Uterus (tissue), 2 donors: ENCODE results near the gene PPM1F.

Experiments used
- POLR2A ChIP-seq, 2 donors: fragments of 450-650 bp; IDR thresholded peaks; one replicate each; pipeline ENCODE4 v1.6.1; 2016; ENCODE audit warnings: antibody characterized with exemption in 2 of 2, mild to moderate bottlenecking in 1 of 2, moderate library complexity in 1 of 2
- TF ChIP-seq, protein P1 (sequence below), 4 experiments: fragments of 200-600 bp in 2 of 4; fragments of 450-650 bp in 2 of 4; sonication (generic) in 2 of 4; IDR thresholded peaks; one replicate each; pipeline ENCODE4 v1.5.1; 2016 to 2019; ENCODE audit warnings: antibody characterized with exemption in 4 of 4, mild to moderate bottlenecking in 2 of 4, moderate library complexity in 1 of 4

DNA sequence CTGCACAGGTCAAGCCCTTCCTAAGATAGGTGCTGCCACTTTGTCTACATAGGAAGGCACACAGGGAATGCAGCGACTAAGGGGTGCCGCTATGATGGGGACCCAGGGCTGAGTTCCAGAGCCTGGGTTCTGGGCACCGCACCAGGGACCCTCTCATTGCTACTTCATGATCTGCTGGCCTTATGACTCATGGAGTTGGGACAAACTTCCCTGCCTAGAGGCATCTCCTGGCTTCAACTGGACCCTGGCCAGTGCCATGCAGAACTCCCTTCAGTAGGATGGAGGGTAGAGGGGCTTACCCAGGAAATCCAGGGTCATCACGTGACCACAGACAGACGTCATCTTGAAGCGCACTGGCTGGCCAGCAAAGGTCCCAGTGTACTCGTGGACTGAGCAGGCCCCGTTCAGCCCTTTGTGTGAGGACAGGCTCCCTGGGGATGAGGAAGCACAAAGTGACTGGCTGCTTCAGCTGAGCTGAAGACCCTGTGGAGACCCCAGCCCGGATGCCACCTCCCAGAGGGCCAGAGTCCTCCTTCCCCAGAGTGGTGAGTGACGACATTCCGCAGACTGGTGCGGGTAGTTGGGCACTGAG is 21.5 kb upstream of the PPM1F start:
- TF ChIP-seq, protein P1, sequence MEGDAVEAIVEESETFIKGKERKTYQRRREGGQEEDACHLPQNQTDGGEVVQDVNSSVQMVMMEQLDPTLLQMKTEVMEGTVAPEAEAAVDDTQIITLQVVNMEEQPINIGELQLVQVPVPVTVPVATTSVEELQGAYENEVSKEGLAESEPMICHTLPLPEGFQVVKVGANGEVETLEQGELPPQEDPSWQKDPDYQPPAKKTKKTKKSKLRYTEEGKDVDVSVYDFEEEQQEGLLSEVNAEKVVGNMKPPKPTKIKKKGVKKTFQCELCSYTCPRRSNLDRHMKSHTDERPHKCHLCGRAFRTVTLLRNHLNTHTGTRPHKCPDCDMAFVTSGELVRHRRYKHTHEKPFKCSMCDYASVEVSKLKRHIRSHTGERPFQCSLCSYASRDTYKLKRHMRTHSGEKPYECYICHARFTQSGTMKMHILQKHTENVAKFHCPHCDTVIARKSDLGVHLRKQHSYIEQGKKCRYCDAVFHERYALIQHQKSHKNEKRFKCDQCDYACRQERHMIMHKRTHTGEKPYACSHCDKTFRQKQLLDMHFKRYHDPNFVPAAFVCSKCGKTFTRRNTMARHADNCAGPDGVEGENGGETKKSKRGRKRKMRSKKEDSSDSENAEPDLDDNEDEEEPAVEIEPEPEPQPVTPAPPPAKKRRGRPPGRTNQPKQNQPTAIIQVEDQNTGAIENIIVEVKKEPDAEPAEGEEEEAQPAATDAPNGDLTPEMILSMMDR (IDR thresholded peaks at IDR 0.05), result no peak
- no peak for TF ChIP-seq POLR2A (IDR thresholded peaks at IDR 0.05)
